CD1c-positive myeloid dendritic cell (primary cell): ENCODE results near the gene FGD4.

Source experiments
- DNase-seq: peaks from one replicate; pipeline ENCODE4 v3.0.0-alpha.2; 2016; ENCODE audit errors: extremely low spot score

The FGD4 gene

DNA sequence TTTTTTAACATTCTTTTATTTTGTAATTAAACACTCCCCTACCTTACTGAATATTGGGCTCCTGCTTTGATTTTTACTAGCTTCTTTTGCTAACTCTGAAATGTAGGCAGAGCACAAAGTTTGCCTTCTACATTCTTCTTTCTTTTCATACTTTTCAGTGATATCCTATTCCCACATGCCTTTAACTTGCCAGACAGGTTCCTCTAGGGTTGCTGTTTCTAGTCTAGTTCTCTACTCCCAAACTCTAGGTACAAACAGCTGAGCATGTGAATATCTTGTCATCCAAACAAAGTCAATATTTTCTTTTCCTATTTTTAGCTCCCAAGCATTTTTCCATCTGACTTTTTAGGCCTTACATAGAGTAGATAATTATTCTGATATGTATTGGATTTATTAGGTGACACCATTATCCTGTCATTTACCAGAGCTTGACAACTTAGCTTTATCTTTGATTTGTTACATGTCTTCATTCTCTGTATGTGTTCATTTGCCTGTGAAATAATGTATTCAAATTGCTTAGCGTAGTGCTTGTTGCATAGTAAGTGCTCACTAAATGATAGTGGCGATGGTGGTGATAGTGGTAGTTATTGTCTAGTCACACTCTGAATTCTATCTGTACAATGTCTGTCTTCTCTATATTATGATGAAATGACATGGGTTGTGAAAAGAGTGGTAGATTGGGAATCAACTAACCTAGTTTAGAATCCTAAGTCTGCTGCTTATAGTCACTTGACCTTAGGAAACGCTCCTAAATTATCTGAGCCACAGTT, 206.2 kb downstream of the FGD4 start:
- no peak for DNase-seq

DNA sequence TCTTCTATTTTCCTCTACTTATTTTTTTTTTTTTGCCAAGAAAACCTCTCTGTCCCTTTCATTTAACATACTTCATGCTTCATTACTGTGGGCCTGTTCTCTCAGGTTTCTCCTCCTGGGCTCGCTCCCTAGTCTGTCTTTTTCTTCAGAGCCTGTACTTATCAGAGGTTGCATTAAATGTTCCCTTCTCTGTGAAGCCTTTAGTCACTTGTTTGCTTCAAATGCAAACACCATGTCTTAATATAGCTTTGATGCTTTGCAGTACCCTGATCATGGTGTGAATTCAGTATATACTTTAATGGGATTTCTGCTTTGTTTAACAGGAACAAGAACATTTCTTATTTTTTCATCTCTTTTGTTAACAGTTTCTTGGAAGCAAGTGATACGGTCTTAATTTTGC, 207.1 kb downstream of the FGD4 start:
- no peak for DNase-seq

DNA sequence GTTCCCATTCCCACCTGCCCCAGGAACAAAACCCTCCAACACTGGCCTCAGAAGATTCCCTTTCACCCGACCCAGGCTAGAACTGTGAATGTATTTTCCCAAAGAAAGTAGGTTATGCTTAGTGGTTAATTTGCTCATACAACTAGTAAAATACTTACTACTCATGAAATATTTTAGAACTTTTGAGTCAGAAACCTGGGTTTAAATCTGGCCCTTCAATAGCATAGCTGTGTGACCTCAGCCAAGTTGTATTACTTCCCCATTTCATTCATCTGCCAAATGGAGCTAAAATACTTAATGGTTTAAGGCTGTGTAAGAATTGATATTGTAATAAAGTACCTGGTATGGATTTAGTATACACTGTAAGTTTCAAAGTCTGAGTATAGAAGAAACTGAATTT, 210.6 kb downstream of the FGD4 start:
- DNase-seq, result no peak

- no peak for DNase-seq
These were observed 212.6 kb downstream of the FGD4 start for GRCh38 chr12:32611986-32612385.

DNA sequence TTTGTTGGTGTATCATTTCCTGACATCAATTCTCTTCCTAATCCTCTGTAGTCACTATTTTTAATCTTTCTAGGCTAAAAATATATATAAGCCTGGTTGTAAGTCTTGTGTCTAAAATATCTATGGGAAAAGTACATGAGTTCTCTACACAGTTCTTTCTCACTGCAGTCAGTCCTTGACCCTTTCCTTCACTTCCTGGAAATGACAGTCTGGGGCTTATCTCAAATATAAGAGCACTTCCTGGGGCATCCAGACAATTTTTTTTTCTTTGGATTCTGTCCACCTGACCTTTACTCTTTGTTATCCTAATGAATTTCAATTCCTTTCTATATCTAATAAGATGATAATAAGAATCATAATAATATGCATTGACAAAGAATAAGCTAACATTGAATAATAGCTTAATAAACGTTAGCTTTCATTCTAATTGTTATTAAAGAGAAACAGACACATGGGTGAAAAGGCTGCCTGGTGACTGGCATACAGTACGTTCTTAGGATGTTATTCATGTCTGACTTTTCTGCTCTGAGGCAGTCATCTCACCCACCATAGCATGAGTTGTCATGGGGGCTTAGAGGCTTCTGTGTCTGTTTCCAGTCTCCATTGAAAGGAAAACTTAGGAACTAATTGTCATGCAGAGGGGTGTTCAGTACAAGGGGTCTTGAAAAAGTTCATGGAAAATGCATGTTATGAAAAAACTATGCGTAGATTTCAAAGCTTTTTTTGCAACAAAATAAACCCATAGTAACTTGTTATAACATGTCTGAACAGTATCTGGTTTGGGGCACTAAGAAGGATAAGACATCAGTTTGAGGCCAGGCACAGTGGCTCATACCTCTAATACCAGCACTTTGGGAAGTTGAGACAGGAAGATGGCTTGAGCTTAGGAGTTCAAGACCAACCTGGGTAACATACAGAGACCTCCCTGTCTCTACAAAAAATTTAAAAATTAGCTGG, 213.6 kb downstream of the FGD4 start:
- DNase-seq, result no peak

DNA sequence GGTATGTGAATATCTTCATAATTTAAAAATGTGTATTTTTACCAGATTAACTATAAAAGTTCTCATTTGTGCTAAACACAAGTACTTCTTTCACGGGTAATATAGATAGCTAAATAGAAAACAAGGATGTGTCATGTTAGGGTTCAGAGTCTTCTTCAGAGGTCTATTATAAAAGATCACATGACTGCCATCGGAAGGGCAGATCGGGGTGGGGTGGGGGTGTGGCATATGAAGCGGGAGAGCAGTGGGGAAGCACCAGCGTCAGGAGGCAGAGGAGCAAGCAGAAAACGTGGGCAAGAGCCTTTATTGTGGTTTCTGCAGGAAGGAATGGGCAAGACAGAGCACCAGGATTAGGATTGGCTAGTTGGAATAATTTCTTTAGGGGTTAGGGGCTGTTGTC, 216.1 kb downstream of the FGD4 start:
- no peak for DNase-seq

- no peak for DNase-seq
These were observed 218.2 kb downstream of the FGD4 start for GRCh38 chr12:32617534-32617933.

DNA sequence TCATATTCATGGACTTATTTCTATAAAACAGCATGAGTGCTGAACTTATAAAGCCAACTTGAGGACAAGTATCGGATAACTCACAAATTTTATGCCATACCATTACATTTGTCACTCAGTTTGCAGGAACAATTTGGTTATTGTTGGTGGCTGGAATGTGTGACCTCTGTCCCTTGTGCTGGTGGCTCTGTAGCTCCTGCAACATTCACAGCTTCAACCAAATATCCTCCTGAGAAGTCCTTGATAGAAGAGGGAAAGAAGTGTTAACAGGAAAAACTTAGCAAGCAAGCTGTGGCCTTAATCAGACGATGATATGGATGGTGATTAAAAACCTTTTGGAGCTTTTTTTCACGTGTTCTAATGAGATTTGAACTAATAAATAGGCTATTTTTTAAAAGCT, 218.8 kb downstream of the FGD4 start:
- no peak for DNase-seq

GRCh38 chr12:32627976-32628375, 228.6 kb downstream of the FGD4 start:
- no peak for DNase-seq

GRCh38 chr12:32641287-32641901, 242.0 kb downstream of the FGD4 start:
- no peak for DNase-seq

DNA sequence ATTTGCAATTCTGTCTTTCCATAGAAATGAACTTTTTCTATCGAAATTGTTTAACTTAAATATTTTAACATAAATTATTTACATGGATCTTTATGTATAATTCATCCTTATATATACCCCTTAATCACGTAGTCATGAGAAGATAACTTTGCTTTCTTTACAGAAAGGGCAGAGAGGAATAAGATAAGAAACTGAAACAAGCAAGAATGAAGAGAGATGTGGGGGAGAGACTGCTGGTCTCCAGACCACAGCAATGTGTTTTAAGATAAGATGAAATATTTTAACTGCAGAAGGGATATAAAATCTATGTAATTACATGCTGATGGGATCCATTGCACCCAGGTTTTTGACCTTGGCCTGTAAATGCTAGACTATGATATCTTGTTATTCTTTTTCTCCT, 245.1 kb downstream of the FGD4 start:
- no peak for DNase-seq

GRCh38 chr12:32647275-32647674, 247.9 kb downstream of the FGD4 start:
- no peak for DNase-seq

DNA sequence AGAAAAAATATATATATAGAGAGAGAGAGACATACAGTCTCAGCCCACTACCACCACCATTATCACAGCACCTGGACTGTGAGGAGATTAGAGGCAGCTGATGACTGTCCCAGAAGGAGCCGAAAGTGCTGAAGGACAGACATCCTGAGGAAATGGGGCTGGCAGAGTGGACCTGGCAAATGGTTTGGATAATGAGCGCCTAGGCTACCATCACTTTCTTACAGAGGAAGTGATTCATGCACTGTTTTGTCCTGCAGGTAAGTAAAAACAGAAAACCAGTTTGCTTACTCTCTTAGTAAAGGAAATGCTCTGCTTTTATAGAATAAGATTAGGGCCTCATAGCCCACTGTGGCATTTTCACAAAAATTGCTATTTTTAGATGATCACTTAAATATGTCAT, 251.2 kb downstream of the FGD4 start:
- no peak for DNase-seq

GRCh38 chr12:32651151-32651955, 252.0 kb downstream of the FGD4 start:
- DNase-seq, result no peak

DNA sequence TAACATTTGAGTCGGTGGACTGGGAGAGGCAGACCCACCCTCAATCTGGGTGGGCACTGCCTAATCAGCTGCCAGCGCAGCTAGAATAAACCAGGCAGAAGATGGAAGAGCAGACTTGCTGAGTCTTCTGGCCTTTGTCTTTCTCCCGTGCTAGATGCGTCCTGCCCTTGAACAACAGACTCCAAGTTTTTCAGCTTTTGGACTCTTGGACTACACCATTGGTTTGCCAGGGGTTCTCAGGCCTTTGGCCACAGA, 252.5 kb downstream of the FGD4 start:
- no peak for DNase-seq

GRCh38 chr12:32659908-32660440, 260.6 kb downstream of the FGD4 start:
- DNase-seq, result no peak

GRCh38 chr12:32661706-32662105, 262.3 kb downstream of the FGD4 start:
- DNase-seq, result no peak

DNA sequence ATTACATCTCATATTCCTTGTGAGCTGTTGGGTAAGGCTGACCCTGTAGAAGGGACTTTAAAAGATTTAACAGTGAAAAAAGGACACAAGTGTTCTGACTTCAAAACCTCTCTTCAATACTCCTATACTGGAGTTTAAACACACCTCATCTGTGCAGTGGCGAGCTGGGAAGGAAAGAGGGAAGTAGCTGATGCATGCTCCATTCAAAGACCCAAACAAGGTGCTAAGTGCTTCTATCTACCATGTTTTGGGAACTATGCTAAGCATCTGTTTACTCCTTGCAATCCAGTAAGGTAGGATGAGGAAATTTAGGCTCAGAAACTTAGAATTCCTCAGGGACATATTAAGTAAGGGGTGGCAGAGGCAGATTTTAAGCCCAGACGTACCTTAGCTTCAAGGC, 263.3 kb downstream of the FGD4 start:
- no peak for DNase-seq

DNA sequence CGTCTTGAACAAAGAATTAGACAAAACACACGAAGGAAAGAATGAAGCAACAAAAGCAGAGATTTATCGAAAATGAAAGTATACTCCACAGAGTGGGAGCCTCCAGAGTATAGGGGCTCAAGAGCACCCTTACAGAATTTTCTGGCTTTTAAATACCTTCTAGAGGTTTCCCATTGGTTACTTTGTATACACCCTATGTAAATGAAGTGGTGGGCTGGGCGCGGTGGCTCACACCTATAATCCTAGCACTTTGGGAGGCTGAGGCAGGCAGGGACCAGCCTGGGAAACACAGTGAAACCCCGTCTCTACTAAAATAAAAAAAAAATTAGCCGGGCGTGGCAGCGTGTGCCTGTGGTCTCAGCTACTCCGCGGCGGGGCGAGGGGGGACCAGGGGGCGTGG, 266.7 kb downstream of the FGD4 start:
- DNase-seq, result no peak

DNA sequence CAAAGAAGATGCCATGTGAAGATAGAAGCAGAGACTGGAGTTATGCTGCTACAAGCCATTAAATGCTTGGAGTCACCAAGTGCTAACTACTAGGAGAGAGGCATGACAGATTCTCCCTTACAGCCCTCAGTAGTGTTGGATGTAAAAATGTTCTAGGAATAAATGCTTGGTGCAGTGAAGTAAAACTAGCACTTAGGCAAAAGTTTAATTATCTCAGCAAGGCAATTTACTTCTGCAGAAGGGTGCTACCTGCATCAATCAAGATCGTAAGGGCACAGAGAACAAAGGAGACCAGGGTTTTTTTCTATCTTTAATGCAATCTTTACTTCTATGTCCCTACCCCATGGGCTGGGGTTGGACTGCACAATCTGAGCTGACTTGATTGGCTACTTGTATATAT, 270.2 kb downstream of the FGD4 start:
- DNase-seq, result no peak

GRCh38 chr12:32671930-32672780, 272.8 kb downstream of the FGD4 start:
- peak; percentile 50 for DNase-seq
